Measurements from ENCODE around the gene HAS3. TPM values are rescaled to one million over a fixed set of nuclear protein-coding genes. Genes with fewer than 3 reads are reported as not detected.
A peak's percentile ranks its signal among the peaks of the same experiment; 100 is the strongest.

Gene HAS3
- total RNA-seq, 1 experiment from 2014 or later, result 66.9 TPM

- TF ChIP-seq ZNF281 (CRISPR knock-in tag; IDR thresholded peaks at IDR 0.05) (no peak), NFYB (CRISPR knock-in tag; conservative IDR thresholded peaks at IDR 0.05; ENCODE audit: low read depth) (no peak), E2F1 (CRISPR knock-in tag; IDR thresholded peaks at IDR 0.05) (no peak), GABPB1 (CRISPR knock-in tag; IDR thresholded peaks at IDR 0.05) (no peak), CDX4 (CRISPR knock-in tag; IDR thresholded peaks at IDR 0.05; ENCODE audit: borderline replicate concordance) (no peak), NFATC4 (CRISPR knock-in tag; IDR thresholded peaks at IDR 0.05) (no peak), MLX (CRISPR knock-in tag; IDR thresholded peaks at IDR 0.05) (no peak), USF1 (CRISPR knock-in tag; IDR thresholded peaks at IDR 0.05) (peak; percentile 60; the same call in 1 of the 2 replicates), SOX15 (CRISPR knock-in tag; IDR thresholded peaks at IDR 0.05) (no peak), MYBL2 (CRISPR knock-in tag; IDR thresholded peaks at IDR 0.05) (no peak), ZNF416 (CRISPR knock-in tag; IDR thresholded peaks at IDR 0.05) (no peak), ZMAT4 (CRISPR knock-in tag; IDR thresholded peaks at IDR 0.05) (no peak), PRRX2 (CRISPR knock-in tag; IDR thresholded peaks at IDR 0.05) (no peak), ZNF396 (CRISPR knock-in tag; IDR thresholded peaks at IDR 0.05; ENCODE audit: borderline replicate concordance) (no peak), ETV6 (CRISPR knock-in tag; IDR thresholded peaks at IDR 0.05) (0 out of 2 replicates have a peak, but pooled peaks have one; percentile 4), JAZF1 (CRISPR knock-in tag; IDR thresholded peaks at IDR 0.05) (no peak), OVOL2 (CRISPR knock-in tag; IDR thresholded peaks at IDR 0.05; ENCODE audit: borderline replicate concordance) (no peak), FOXP4 (CRISPR knock-in tag; IDR thresholded peaks at IDR 0.05) (no peak), ATF6 (CRISPR knock-in tag; IDR thresholded peaks at IDR 0.05) (no peak), ATF1 (CRISPR knock-in tag; IDR thresholded peaks at IDR 0.05) (no peak)
These were observed 2.0 kb downstream of the HAS3 start (continued) for GRCh38 chr16:69107316-69107962.
